GM12864 (cell line): ENCODE results near the gene VPS26A.

Source experiments
- DNase-seq: peaks from one replicate; pipeline ENCODE4 v3.0.0-alpha.2; 2011; ENCODE audit warnings: low read depth
- H3K4me3 ChIP-seq: 2 replicates; pipeline ENCODE4 v1.5.1; 2011; ENCODE audit warnings: mild to moderate bottlenecking, low read depth, low read length, control low read depth
- CTCF ChIP-seq: IDR thresholded peaks from 2 replicates; pipeline ENCODE4 v1.5.1; 2011; ENCODE audit warnings: low read depth, mild to moderate bottlenecking, moderate library complexity, low read length, control low read depth, inconsistent platforms; ENCODE audit errors: missing control alignments

The VPS26A gene

GRCh38 chr10:69145329-69145728 is 21.4 kb downstream of the VPS26A start:
- no peak for TF ChIP-seq CTCF
- H3K4me3 ChIP-seq: no peak overlapping the region
- DNase-seq: no peak

GRCh38 chr10:69145864-69146263 is 21.9 kb downstream of the VPS26A start:
- no peak for TF ChIP-seq CTCF

GRCh38 chr10:69146759-69147158 is 22.8 kb downstream of the VPS26A start:
- DNase-seq: no peak
- no peak for TF ChIP-seq CTCF
- no peak overlapping the region for H3K4me3 ChIP-seq

More at GRCh38 chr10:69145864-69146263, 21.9 kb downstream of the VPS26A start:
- H3K4me3 ChIP-seq: no peak overlapping the region
- DNase-seq: no peak

- no peak for TF ChIP-seq CTCF
- no peak for DNase-seq
- H3K4me3 ChIP-seq: no peak overlapping the region
Observed at GRCh38 chr10:69151984-69152383, 28.0 kb downstream of the VPS26A start.

- no peak for TF ChIP-seq CTCF
- DNase-seq: no peak
- H3K4me3 ChIP-seq: no peak overlapping the region
Observed at GRCh38 chr10:69153227-69153626, 29.2 kb downstream of the VPS26A start.

- TF ChIP-seq CTCF: no peak
Observed at GRCh38 chr10:69160809-69161241, 36.8 kb downstream of the VPS26A start.

GRCh38 chr10:69168493-69168892 is 44.5 kb downstream of the VPS26A start:
- no peak overlapping the region for H3K4me3 ChIP-seq
- no peak for TF ChIP-seq CTCF
- DNase-seq: no peak

More at GRCh38 chr10:69160809-69161241, 36.8 kb downstream of the VPS26A start:
- DNase-seq: no peak
- H3K4me3 ChIP-seq: no peak overlapping the region
